ENCODE data around the gene JPH3.
"Not testable (repeated sequence)": the region's sequence is repeated elsewhere in the genome, so short reads cannot be mapped to it uniquely, and the experiment has no call there.

Gene JPH3

GRCh38 chr16:87658564-87659225 lies 56.4 kb downstream of the JPH3 start:
- no peak for DNase-seq

- no peak for DNase-seq
These were observed 59.3 kb downstream of the JPH3 start for GRCh38 chr16:87661561-87661960.

GRCh38 chr16:87662254-87663204 lies 60.2 kb downstream of the JPH3 start:
- no peak for DNase-seq

GRCh38 chr16:87664792-87665191 lies 62.5 kb downstream of the JPH3 start:
- no peak for DNase-seq

- no peak for DNase-seq
These were observed 62.9 kb downstream of the JPH3 start for GRCh38 chr16:87665193-87665592.

- no peak for DNase-seq
These were observed 64.6 kb downstream of the JPH3 start for GRCh38 chr16:87666919-87667318.

GRCh38 chr16:87667443-87667842 lies 65.1 kb downstream of the JPH3 start:
- DNase-seq = no peak

GRCh38 chr16:87667946-87668345 lies 65.6 kb downstream of the JPH3 start:
- no peak for DNase-seq

GRCh38 chr16:87669672-87670071 lies 67.4 kb downstream of the JPH3 start:
- DNase-seq = no peak

- no peak for DNase-seq
These were observed 68.9 kb downstream of the JPH3 start for GRCh38 chr16:87671221-87671620.

- no peak for DNase-seq
These were observed 69.5 kb downstream of the JPH3 start for GRCh38 chr16:87671715-87672270.

GRCh38 chr16:87674419-87674818 lies 72.1 kb downstream of the JPH3 start:
- no peak for DNase-seq

- DNase-seq = no peak
These were observed 72.9 kb downstream of the JPH3 start for GRCh38 chr16:87675111-87675719.

- DNase-seq = no peak
These were observed 75.5 kb downstream of the JPH3 start for GRCh38 chr16:87677830-87678229.

GRCh38 chr16:87678618-87679017 lies 76.3 kb downstream of the JPH3 start:
- DNase-seq = no peak

GRCh38 chr16:87679593-87680271 lies 77.4 kb downstream of the JPH3 start:
- DNase-seq = no peak

- no peak for DNase-seq
These were observed 78.0 kb downstream of the JPH3 start for GRCh38 chr16:87680272-87680644.

GRCh38 chr16:87681051-87681602 lies 78.8 kb downstream of the JPH3 start:
- DNase-seq = not testable (repeated sequence)

GRCh38 chr16:87681981-87682570 lies 79.8 kb downstream of the JPH3 start:
- no peak for DNase-seq

GRCh38 chr16:87682852-87683399 lies 80.6 kb downstream of the JPH3 start:
- no peak for DNase-seq

GRCh38 chr16:87684106-87684677 lies 81.9 kb downstream of the JPH3 start:
- no peak for DNase-seq

All from NCI-H345 (cell line).